ENCODE results near the gene PABPC4L.
"Not testable (repeated sequence)": the region's sequence is repeated elsewhere in the genome, so short reads cannot be mapped to it uniquely, and the experiment has no call there.

Gene PABPC4L

DNA sequence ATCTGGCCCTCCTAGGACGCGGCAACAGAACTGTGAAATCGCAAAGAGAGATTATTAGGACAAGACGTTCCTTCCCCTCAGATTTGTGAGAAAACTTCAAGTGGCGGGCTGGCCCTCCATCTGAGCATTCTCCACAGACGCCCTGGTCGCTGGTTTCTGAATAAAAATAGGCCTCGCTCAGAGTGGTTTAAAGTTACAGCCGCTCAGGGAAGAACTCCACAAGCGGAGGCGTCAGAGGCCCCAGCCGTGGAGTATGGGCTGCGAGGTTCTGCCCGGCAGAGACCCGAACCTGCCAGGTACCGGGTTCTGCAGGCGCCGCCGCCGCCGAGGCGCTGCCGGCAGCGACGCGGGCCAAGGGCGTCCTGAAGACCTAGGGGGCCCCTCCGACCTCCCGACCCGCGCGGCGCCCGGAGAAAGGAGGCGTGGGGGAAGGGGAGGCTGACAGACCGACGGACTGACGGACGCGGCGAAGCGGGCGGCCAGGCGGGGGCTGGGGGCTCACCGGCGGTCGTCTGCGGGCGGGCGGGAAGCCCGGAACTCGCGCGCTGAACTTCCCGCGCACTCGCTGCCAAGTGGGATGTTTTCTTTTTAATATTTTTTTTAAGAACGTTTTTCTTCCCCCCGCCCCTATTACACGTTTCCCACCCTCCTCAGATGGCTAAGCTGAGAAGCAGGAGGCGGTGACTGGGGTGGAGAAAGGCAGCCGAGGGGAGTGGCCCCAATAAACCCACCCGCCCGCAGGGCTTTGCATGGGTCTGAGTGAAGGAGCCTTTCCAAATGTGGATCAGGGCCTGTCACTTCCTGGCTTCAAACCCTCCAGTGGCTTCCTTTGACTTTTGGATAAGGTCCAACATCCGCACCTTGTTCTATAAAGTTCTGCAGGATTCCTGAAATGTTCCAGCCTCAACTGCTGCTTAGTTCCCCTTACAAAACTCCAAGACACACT is at the start of gene PABPC4L:
Gene PABPC4L (minus strand): TSS at position 574 of the 946 bp plus-strand sequence. CDS start 770 bp downstream, outside the sequence.
- no peak for DNase-seq

- DNase-seq = no peak
Observed at GRCh38 chr4:134251322-134251721, 49.7 kb upstream of the PABPC4L start.

- DNase-seq = no peak
Observed at GRCh38 chr4:134243742-134244713, 42.4 kb upstream of the PABPC4L start.

DNA sequence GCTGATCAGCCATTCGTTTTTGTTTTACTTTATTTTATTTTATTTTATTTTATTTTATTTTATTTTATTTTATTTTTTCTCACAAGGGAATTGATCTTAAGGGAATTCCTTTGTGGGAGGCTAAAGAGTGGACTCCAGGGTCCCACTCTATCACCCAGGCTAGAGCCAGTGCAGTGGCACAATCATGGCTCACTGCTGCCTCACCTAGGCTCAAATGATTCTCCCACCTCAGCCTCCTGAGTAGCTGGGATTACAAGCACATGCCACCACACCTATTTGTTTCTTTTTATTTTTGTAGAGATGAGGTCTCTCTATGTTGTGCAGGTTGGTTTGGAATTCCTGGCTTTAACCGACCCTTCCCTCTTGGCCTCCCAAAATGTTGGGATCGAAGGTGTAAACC is 17.5 kb upstream of the PABPC4L start:
- DNase-seq = no peak

DNA sequence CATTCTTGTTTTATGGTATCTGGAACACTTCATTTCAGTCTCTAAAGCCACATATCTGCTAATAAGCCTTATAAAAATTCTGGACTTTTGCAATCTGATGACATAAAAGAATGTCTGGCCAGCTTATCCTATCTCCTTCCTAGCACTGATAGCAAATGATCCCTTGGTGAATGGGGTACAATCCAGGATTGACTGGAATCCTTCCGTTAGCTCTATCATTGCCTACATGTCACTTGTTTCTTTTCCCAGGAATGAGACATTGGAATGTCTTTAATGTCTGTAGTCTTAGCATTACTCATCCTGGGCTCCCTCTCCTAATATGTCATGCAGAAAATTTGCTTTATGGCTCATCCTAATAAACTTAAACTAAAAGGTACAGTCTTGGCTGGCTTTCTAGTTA is 14.8 kb upstream of the PABPC4L start:
- no peak for DNase-seq

DNA sequence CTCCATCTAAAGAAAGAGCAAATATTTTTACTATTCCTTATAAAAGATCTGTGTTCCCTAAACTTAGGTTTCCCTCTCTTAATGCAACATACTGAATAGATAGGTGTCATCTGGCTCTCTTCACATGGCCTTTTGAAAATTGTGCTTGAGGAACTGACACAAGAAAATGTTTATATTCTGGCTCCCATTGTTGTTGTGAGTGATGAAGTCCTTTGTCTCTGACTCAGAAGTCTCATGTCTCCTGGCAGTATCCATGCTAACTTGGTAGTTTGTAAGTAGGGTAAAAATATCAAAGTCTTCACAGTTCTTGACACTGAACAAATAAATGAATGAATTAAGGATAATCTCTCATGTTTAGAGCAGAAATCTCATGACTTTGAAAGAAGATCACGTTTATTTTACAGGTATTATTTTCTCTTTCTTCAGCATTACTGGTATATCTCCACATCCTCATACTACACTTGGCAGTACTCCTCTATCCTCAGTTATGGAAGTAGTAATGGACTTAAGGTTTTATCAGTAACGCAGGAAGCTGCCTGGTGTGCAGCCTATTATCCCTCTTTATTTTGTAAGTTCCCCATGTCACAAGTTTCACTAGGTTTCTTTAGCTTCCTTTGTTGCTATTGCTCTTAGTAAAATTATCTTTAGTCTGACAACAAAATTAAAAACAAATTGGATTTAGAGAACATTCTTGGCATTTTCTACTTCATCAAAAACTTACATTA is 14.2 kb upstream of the PABPC4L start:
- no peak for DNase-seq

DNA sequence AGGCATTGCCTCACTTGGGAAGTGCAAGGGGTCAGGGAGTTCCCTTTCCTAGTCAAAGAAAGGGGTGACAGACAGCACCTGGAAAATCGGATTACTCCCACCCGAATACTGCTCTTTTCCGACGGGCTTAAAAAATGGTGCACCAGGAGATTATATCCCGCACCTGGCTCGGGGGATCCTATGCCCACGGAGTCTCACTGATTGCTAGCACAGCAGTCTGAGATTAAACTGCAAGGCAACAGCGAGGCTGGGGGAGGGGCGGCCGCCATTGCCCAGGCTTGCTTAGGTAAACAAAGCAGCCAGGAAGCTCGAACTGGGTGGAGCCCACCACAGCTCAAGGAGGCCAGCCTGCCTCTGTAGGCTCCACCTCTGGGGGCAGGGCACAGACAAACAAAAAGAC is 6.4 kb upstream of the PABPC4L start:
- DNase-seq = not testable (repeated sequence)

DNA sequence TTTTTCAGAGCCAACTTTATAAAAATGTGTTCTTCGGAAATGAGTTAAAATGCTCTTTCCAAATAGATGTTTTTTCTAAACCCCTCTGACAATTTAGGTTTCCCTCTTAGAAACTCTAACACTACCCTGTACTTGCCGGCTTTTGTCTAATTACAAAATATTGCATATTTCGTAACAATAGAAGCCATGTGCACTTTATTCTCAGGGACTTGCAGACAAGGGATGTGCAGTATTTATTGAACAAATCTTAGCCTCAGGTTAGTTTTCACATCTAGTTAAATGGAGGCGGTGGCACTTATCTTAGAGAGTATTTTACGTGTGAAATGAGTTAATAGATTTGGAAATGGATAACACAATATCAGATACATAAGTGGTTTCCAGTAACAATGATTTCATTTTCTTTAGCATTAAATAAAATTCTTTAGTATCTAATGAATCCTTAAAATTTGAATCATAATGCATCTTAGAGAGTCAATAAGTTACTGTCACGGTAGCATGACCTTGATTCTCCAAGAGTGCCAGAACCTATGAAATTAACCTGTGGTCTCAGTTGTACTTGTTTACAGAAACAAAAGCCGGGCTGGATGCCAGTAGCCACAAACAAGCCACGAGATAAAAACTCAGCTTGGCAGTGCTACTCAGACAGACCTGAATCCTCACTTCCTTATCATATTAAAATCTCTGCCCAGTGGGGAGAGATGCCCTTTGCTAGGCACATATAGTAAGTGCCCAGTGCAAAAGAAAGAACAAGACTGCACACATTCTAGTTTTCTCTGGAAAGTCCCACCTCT is 772 bp upstream of the PABPC4L start:
- no peak for DNase-seq

- DNase-seq = no peak
Observed at GRCh38 chr4:134200811-134201215, 776 bp downstream of the PABPC4L start.

GRCh38 chr4:134189949-134190348 is 11.6 kb downstream of the PABPC4L start:
- no peak for DNase-seq

- DNase-seq = no peak
Observed at GRCh38 chr4:134189480-134189879, 12.1 kb downstream of the PABPC4L start.

- DNase-seq = no peak
Observed at GRCh38 chr4:134178706-134179105, 22.9 kb downstream of the PABPC4L start.

DNA sequence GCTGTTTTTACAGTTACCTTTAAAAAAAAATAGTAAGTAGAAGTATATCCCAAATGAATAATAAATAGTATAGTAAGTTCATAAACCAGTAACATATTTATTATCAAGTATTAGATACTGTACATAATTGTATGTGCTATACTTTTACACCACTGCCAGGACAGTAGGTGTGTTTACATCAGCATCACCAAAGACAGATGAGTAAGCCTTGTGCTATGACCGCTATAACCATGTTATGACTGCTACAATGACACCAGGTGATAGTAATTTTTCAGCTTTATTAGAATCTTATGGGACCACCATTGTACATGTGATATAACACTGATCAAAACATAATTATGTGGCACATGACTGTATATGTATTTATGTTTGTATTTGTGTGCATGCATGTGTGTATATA is 27.3 kb downstream of the PABPC4L start:
- DNase-seq = no peak

- no peak for DNase-seq
Observed at GRCh38 chr4:134160211-134160610, 41.4 kb downstream of the PABPC4L start.

DNA sequence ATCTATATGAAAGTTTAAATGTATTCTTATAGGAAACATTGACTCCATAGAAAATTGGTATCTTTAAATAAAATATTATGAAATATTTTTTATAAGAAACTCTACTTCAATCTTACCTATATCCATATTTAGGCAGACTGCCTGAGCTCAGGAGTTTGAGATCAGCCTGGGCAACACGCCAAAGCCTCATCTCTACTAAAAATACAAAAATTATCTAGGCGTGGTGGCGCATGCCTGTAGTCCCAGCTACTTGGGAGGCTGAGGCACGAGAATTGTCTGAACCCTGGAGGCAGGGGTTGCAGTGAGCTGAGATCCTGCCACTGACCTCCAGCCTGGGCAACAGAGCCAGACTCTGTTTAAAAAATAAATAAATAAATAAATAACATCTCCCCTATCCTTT is 47.5 kb downstream of the PABPC4L start:
- no peak for DNase-seq

- DNase-seq = no peak
Observed at GRCh38 chr4:134147941-134148340, 53.6 kb downstream of the PABPC4L start.

Data from activated CD8-positive, alpha-beta memory T cell treated with anti-CD3 and anti-CD28 coated beads, Interleukin-2, amount 50 U/mL, for 48 hours (primary cell).